ENCODE data around the gene SPECC1.

DNA sequence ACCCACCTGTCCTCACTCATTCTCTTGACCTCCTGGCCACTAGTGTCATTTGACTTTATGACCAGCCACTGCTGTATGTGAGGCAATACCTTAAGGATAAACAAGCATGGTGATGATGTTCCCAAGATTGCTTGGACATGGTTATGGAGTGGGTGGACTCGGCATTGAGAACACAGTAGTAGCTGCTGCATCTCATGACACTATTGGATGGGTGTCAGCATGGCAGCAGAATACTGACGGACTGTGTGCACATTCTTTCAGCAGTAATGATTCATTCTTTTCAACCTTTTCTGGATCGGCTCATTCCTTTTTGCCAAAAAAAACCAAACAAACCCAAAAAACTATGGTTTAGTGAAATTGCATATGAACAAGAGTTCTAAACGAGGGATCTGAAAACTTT lies 13.5 kb downstream of the SPECC1 start:
- TF ChIP-seq, protein P1, sequence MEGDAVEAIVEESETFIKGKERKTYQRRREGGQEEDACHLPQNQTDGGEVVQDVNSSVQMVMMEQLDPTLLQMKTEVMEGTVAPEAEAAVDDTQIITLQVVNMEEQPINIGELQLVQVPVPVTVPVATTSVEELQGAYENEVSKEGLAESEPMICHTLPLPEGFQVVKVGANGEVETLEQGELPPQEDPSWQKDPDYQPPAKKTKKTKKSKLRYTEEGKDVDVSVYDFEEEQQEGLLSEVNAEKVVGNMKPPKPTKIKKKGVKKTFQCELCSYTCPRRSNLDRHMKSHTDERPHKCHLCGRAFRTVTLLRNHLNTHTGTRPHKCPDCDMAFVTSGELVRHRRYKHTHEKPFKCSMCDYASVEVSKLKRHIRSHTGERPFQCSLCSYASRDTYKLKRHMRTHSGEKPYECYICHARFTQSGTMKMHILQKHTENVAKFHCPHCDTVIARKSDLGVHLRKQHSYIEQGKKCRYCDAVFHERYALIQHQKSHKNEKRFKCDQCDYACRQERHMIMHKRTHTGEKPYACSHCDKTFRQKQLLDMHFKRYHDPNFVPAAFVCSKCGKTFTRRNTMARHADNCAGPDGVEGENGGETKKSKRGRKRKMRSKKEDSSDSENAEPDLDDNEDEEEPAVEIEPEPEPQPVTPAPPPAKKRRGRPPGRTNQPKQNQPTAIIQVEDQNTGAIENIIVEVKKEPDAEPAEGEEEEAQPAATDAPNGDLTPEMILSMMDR (IDR thresholded peaks at IDR 0.05; ENCODE audit: insufficient read depth, low read length), result no peak
- TF ChIP-seq POLR2AphosphoS5 (IDR thresholded peaks at IDR 0.05; ENCODE audit: low read depth) (no peak), SPI1 (IDR thresholded peaks at IDR 0.05; ENCODE audit: borderline replicate concordance, low read depth) (no peak), GABPA (IDR thresholded peaks at IDR 0.05; ENCODE audit: low read depth) (no peak)
- TF ChIP-seq, protein P2, sequence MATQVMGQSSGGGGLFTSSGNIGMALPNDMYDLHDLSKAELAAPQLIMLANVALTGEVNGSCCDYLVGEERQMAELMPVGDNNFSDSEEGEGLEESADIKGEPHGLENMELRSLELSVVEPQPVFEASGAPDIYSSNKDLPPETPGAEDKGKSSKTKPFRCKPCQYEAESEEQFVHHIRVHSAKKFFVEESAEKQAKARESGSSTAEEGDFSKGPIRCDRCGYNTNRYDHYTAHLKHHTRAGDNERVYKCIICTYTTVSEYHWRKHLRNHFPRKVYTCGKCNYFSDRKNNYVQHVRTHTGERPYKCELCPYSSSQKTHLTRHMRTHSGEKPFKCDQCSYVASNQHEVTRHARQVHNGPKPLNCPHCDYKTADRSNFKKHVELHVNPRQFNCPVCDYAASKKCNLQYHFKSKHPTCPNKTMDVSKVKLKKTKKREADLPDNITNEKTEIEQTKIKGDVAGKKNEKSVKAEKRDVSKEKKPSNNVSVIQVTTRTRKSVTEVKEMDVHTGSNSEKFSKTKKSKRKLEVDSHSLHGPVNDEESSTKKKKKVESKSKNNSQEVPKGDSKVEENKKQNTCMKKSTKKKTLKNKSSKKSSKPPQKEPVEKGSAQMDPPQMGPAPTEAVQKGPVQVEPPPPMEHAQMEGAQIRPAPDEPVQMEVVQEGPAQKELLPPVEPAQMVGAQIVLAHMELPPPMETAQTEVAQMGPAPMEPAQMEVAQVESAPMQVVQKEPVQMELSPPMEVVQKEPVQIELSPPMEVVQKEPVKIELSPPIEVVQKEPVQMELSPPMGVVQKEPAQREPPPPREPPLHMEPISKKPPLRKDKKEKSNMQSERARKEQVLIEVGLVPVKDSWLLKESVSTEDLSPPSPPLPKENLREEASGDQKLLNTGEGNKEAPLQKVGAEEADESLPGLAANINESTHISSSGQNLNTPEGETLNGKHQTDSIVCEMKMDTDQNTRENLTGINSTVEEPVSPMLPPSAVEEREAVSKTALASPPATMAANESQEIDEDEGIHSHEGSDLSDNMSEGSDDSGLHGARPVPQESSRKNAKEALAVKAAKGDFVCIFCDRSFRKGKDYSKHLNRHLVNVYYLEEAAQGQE (IDR thresholded peaks at IDR 0.05; ENCODE audit: insufficient replicate concordance, low read depth), result no peak

Data from HL-60 (cell line).